PFSK-1 (cell line): ENCODE measurements around the gene HMOX1.

Source experiments
- FOXP2 ChIP-seq: optimal IDR thresholded peaks from 2 replicates; pipeline ENCODE3; 2011; ENCODE audit warnings: borderline replicate concordance, control low read depth, inconsistent platforms; ENCODE audit not compliant: insufficient read depth; ENCODE audit errors: extremely low read length, extremely low read depth
- POLR2AphosphoS5 ChIP-seq: IDR thresholded peaks from 2 replicates; pipeline ENCODE4 v1.6.1; 2012; ENCODE audit warnings: low read depth, mild to moderate bottlenecking, control low read depth, low read length, moderate library complexity
- SIN3A ChIP-seq: IDR thresholded peaks from 2 replicates; pipeline ENCODE4 v1.6.1; 2012; ENCODE audit warnings: mild to moderate bottlenecking, low read length, moderate library complexity, borderline replicate concordance; ENCODE audit not compliant: insufficient read depth
- TAF1 ChIP-seq: IDR thresholded peaks from 2 replicates; pipeline ENCODE4 v1.6.1; 2012; ENCODE audit warnings: low read length, control low read depth, borderline replicate concordance; ENCODE audit not compliant: insufficient read depth
- TF ChIP-seq, protein P1 (sequence below), 2 experiments: IDR thresholded peaks; 2 replicates each; pipeline versions ENCODE4 v1.6.1 to v1.8.0; 2011 to 2012; ENCODE audit warnings: low read depth in 2 of 2, low read length in 2 of 2, control low read depth in 1 of 2, inconsistent platforms in 1 of 2, mild to moderate bottlenecking in 1 of 2, moderate library complexity in 1 of 2; ENCODE audit not compliant: insufficient read depth in 1 of 2

HMOX1 gene

DNA sequence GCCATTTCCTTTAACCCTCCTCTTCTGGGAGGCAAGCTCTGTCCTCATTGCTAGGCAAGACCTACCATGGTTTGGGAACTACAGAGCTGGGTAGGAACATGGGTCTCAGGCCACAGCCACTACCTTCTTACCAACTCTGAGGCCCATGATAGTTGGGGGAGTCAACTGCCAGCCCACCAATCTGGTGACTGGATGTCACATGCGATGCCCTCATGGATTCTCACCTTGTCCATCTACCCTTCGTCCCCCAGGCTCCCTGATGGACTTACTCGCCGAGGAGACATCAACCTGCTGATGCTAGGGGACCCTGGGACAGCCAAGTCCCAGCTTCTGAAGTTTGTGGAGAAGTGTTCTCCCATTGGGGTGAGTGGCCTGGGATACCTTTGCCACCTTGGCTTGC lies 32.7 kb downstream of the HMOX1 start:
- TF ChIP-seq POLR2AphosphoS5, result no peak
- no peak for TF ChIP-seq FOXP2
- TF ChIP-seq, protein P1, sequence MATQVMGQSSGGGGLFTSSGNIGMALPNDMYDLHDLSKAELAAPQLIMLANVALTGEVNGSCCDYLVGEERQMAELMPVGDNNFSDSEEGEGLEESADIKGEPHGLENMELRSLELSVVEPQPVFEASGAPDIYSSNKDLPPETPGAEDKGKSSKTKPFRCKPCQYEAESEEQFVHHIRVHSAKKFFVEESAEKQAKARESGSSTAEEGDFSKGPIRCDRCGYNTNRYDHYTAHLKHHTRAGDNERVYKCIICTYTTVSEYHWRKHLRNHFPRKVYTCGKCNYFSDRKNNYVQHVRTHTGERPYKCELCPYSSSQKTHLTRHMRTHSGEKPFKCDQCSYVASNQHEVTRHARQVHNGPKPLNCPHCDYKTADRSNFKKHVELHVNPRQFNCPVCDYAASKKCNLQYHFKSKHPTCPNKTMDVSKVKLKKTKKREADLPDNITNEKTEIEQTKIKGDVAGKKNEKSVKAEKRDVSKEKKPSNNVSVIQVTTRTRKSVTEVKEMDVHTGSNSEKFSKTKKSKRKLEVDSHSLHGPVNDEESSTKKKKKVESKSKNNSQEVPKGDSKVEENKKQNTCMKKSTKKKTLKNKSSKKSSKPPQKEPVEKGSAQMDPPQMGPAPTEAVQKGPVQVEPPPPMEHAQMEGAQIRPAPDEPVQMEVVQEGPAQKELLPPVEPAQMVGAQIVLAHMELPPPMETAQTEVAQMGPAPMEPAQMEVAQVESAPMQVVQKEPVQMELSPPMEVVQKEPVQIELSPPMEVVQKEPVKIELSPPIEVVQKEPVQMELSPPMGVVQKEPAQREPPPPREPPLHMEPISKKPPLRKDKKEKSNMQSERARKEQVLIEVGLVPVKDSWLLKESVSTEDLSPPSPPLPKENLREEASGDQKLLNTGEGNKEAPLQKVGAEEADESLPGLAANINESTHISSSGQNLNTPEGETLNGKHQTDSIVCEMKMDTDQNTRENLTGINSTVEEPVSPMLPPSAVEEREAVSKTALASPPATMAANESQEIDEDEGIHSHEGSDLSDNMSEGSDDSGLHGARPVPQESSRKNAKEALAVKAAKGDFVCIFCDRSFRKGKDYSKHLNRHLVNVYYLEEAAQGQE (IDR thresholded peaks at IDR 0.05; ENCODE audit: insufficient read depth in 1 of 2, low read depth in 2 of 2, low read length in 2 of 2), result no peak
- no peak for TF ChIP-seq TAF1
- no peak for TF ChIP-seq SIN3A

- TF ChIP-seq TAF1 (no peak), POLR2AphosphoS5 (no peak), SIN3A (no peak), FOXP2 (no peak)
- TF ChIP-seq, protein P1 (IDR thresholded peaks at IDR 0.05; ENCODE audit: insufficient read depth in 1 of 2, low read depth in 2 of 2, low read length in 2 of 2), result no peak
Observed at GRCh38 chr22:35417606-35418005, 36.7 kb downstream of the HMOX1 start.

DNA sequence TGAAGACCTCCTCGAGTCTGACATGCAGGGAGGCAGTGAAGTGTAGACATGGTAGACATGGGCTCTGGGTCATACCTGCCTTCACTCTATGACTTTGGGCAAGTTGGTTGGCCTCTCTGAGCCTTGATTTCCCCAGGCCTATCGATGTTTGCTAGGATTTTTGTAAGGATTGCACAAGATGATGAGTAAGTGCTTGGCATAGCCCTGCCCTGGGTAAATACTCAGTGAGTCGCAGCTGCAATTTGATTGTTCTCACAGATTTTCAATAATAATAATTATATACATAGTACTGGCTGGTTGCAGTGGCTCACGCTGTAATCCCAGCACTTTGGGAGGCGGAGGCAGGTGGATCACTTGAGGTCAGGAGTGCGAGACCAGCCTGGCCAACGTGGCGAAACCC lies 37.2 kb downstream of the HMOX1 start:
- no peak for TF ChIP-seq FOXP2
- TF ChIP-seq TAF1, result no peak
- no peak for TF ChIP-seq SIN3A
- no peak for TF ChIP-seq POLR2AphosphoS5
- TF ChIP-seq, protein P1 (IDR thresholded peaks at IDR 0.05; ENCODE audit: insufficient read depth in 1 of 2, low read depth in 2 of 2, low read length in 2 of 2), result no peak

DNA sequence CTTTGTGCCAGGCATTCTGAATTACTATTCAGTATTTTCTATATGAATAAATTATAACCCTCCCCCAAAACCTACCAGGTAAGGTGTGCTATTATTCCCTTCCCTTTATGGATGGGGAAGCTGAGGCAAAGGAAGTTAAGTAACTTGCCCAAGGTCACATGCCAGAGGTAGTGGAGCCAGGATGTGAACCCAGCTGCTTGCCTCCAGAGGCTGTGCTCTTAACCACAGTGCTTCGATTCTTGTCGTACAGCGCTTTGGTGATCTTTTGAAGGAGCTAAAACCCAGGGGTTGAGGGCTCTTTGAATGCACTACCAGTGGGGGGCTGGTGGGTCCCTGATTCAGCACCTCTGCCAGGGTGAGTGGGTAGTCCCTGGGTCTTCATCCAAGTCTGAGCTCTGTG lies 37.8 kb downstream of the HMOX1 start:
- no peak for TF ChIP-seq TAF1
- TF ChIP-seq, protein P1 (IDR thresholded peaks at IDR 0.05; ENCODE audit: insufficient read depth in 1 of 2, low read depth in 2 of 2, low read length in 2 of 2), result no peak
- TF ChIP-seq POLR2AphosphoS5, result no peak
- TF ChIP-seq SIN3A, result no peak
- TF ChIP-seq FOXP2, result no peak

GRCh38 chr22:35419756-35420155 lies 38.9 kb downstream of the HMOX1 start:
- TF ChIP-seq TAF1, result no peak
